HFF-Myc (cell line): ENCODE results near the gene OPA1.
A peak's percentile ranks its signal among the peaks of the same experiment; 100 is the strongest.

Experiments
- DNase-seq: peaks from one replicate; pipeline ENCODE4 v3.0.0-alpha.2; 2011; ENCODE audit warnings: low read depth; ENCODE audit errors: extremely low read depth
- H3K4me3 ChIP-seq: replicated peaks from 2 replicates; pipeline ENCODE4 v1.5.1; 2011; ENCODE audit warnings: low read depth, mild to moderate bottlenecking, control low read depth, low read length
- TF ChIP-seq, protein P1 (sequence below): IDR thresholded peaks from 2 replicates; pipeline ENCODE4 v1.5.1; 2012; ENCODE audit warnings: mild to moderate bottlenecking, low read depth, low read length, control low read depth; ENCODE audit errors: missing control alignments

OPA1 gene, protein sequence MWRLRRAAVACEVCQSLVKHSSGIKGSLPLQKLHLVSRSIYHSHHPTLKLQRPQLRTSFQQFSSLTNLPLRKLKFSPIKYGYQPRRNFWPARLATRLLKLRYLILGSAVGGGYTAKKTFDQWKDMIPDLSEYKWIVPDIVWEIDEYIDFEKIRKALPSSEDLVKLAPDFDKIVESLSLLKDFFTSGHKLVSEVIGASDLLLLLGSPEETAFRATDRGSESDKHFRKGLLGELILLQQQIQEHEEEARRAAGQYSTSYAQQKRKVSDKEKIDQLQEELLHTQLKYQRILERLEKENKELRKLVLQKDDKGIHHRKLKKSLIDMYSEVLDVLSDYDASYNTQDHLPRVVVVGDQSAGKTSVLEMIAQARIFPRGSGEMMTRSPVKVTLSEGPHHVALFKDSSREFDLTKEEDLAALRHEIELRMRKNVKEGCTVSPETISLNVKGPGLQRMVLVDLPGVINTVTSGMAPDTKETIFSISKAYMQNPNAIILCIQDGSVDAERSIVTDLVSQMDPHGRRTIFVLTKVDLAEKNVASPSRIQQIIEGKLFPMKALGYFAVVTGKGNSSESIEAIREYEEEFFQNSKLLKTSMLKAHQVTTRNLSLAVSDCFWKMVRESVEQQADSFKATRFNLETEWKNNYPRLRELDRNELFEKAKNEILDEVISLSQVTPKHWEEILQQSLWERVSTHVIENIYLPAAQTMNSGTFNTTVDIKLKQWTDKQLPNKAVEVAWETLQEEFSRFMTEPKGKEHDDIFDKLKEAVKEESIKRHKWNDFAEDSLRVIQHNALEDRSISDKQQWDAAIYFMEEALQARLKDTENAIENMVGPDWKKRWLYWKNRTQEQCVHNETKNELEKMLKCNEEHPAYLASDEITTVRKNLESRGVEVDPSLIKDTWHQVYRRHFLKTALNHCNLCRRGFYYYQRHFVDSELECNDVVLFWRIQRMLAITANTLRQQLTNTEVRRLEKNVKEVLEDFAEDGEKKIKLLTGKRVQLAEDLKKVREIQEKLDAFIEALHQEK

DNA sequence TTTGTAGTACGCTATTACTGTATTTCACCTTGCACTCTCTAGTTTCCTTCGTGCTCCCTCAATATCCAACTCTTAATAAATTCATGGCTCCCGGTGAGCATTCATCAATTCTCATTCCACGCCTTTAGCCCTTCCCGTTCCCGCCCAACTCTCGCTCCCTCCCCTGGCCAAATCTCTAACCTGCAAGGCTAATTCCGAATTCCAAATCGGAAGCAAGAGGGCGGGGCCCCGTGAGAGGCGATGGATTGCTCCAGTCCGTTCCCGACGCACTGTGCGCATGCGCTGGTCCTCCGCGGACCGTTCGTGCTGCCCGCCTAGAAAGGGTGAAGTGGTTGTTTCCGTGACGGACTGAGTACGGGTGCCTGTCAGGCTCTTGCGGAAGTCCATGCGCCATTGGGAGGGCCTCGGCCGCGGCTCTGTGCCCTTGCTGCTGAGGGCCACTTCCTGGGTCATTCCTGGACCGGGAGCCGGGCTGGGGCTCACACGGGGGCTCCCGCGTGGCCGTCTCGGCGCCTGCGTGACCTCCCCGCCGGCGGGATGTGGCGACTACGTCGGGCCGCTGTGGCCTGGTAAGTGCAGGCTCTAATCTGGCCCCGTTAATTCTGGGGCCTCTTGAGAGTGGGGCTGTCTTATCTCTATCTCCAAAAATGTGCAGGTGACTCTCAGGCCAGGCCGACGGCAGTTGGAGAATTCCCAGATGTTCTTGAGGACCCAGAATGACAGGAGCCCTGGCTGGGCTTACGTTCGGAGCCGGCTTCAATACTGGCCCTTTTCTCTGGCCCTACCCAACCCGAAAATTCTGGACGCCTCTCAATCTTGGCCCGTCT lies at the start of gene OPA1:
Gene OPA1, plus strand, starts transcription at position 368 of the 827 bp plus-strand sequence. Its CDS starts 170 bp downstream, at position 538.
- DNase-seq, result peak; percentile 98
- H3K4me3 ChIP-seq, result peak within 1 kb of the TSS; percentile 71
- TF ChIP-seq, protein P1, sequence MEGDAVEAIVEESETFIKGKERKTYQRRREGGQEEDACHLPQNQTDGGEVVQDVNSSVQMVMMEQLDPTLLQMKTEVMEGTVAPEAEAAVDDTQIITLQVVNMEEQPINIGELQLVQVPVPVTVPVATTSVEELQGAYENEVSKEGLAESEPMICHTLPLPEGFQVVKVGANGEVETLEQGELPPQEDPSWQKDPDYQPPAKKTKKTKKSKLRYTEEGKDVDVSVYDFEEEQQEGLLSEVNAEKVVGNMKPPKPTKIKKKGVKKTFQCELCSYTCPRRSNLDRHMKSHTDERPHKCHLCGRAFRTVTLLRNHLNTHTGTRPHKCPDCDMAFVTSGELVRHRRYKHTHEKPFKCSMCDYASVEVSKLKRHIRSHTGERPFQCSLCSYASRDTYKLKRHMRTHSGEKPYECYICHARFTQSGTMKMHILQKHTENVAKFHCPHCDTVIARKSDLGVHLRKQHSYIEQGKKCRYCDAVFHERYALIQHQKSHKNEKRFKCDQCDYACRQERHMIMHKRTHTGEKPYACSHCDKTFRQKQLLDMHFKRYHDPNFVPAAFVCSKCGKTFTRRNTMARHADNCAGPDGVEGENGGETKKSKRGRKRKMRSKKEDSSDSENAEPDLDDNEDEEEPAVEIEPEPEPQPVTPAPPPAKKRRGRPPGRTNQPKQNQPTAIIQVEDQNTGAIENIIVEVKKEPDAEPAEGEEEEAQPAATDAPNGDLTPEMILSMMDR, result peak; percentile 19

DNA sequence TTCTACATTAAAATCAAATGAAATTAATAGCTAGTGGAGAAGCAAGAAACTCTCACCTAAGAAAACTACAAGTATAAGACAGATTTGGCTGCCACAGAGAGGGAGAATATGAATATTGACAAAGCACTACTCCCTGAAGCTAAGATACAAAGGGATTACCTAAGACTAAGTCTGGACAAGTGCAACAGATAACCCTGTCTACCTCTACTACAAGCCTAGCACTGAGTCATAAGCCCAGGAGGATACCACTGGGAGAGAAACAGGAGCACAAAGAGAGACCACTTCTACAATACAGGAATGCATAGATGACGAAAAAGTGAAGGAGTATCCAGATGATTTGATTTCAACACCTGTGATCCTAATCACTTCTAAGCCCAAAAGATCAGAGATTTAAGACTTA lies 48.7 kb upstream of the OPA1 start:
- TF ChIP-seq, protein P1, result no peak
- no peak overlapping the region for H3K4me3 ChIP-seq
- no peak for DNase-seq

DNA sequence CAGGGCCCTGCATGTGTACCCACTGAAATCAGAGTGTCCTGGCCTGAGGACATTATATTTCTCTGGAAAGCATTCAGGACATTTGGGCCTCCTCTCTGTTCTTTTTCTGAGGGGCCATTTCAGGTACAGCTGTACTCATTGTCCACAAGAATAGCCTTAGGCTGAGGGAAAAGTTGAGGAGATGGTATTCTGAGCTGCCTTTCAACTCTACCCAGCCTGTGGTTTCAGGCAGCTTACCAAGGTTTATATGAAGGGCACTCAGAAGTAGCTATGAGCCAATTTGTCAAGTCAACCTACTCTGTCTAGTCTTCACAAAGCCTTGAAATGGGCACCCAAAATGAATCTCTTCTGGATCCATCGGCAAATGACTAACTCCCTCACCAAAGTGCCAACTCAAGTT lies 47.7 kb upstream of the OPA1 start:
- DNase-seq, result no peak
- H3K4me3 ChIP-seq, result no peak overlapping the region
- TF ChIP-seq, protein P1, result no peak

DNA sequence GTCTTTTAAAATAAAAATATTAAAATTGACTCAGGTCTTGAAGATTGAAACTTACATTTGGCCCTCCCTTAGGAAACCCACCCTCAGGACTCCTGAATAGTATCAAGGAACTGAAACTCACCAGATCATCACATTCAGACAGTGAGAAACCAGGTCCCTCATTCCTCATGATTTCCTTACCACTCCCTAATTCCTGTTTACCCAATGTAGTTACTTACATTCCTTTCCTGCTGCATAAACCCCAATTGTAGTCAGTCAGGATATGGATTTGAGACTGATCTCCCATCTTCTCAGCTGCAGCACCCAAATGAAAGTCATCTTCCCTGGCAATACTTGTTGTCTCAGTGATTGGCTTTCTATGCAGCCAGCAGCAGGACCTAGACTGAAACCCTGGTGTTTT lies 46.9 kb upstream of the OPA1 start:
- no peak overlapping the region for H3K4me3 ChIP-seq
- TF ChIP-seq, protein P1, result no peak
- DNase-seq, result no peak

DNA sequence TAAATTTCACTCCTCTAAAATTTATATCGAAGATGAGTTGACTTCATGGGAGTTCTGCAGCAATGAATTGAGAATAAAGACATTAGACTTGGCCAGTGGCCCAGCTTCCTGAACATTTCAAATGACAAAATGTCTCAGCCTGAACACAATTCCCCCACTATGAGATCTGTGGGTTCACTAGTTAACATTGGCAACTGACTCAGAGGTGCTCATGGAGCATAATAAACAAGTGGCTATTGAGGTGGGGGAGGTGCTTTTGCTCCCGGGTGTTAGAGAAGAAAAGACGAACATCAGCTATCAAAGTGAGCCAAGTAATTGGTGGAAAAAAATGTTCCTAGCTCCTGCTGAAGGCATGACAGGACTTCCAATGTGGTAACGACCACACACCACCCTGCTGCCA lies 44.6 kb upstream of the OPA1 start:
- TF ChIP-seq, protein P1, result no peak
- no peak overlapping the region for H3K4me3 ChIP-seq
- DNase-seq, result no peak

DNA sequence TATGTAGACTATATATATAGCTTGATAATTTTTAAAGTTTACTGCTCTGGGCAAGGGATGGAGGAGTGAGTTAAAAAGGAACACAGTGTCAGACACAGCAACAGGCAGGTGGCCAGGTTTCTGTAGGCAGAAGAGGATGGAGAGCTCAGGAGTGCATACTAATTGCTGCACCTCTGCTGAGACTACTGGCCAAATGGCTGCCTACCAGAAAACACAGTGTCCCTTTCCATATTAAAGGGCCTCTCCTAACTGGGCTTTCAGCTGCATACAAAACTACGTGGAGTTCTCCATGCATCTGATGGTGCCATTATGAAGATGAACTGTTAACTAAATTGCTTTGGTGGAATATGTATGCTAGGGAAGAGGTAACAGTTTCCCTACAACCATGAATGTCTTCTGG lies 40.1 kb upstream of the OPA1 start:
- TF ChIP-seq, protein P1, result no peak
- no peak for DNase-seq
- no peak overlapping the region for H3K4me3 ChIP-seq
